GM18870 (cell line): ENCODE measurements around the gene RFTN2.
"Not testable (repeated sequence)": the region's sequence is repeated elsewhere in the genome, so short reads cannot be mapped to it uniquely, and the experiment has no call there.

Experiments
- ATAC-seq: cut with Tn5 transposase; IDR thresholded peaks from one replicate; pipeline ENCODE4 v1.9.1; 2021; ENCODE audit warnings: moderate library complexity; ENCODE audit not compliant: unreplicated experiment

Gene RFTN2

GRCh38 chr2:197675246-197675645, at the start of gene RFTN2:
Gene RFTN2, minus strand, starts transcription at chr2:197675587. Its CDS starts 129 bp downstream, at chr2:197675458.
- no peak for ATAC-seq

GRCh38 chr2:197717863-197718262, 42.5 kb upstream of the RFTN2 start:
- ATAC-seq = no peak

GRCh38 chr2:197713271-197713670, 37.9 kb upstream of the RFTN2 start:
- no peak for ATAC-seq

GRCh38 chr2:197711578-197711977, 36.2 kb upstream of the RFTN2 start:
- ATAC-seq = no peak

GRCh38 chr2:197710424-197711042, 35.1 kb upstream of the RFTN2 start:
- ATAC-seq = peak; percentile 92

GRCh38 chr2:197709140-197709539, 33.8 kb upstream of the RFTN2 start:
- not testable (repeated sequence) for ATAC-seq

- ATAC-seq = no peak
Measured at GRCh38 chr2:197708331-197708730, 32.9 kb upstream of the RFTN2 start.

- ATAC-seq = no peak
Measured at GRCh38 chr2:197707316-197708213, 32.2 kb upstream of the RFTN2 start.

- ATAC-seq = no peak
Measured at GRCh38 chr2:197706839-197707207, 31.4 kb upstream of the RFTN2 start.

- no peak for ATAC-seq
Measured at GRCh38 chr2:197705912-197706838, 30.8 kb upstream of the RFTN2 start.

GRCh38 chr2:197705121-197705911, 29.9 kb upstream of the RFTN2 start, which contains the start of gene MARS2:
Gene MARS2, plus strand, starts transcription at chr2:197705369. Its CDS starts 37 bp downstream, at chr2:197705406.
- ATAC-seq = peak; percentile 68

- ATAC-seq = peak; percentile 35
Measured at GRCh38 chr2:197704434-197705120, 29.2 kb upstream of the RFTN2 start.

GRCh38 chr2:197700960-197701359, 25.6 kb upstream of the RFTN2 start:
- no peak for ATAC-seq

GRCh38 chr2:197699724-197700123, 24.3 kb upstream of the RFTN2 start:
- ATAC-seq = not testable (repeated sequence)

- not testable (repeated sequence) for ATAC-seq
Measured at GRCh38 chr2:197696571-197696970, 21.2 kb upstream of the RFTN2 start.

GRCh38 chr2:197695971-197696370, 20.6 kb upstream of the RFTN2 start:
- not testable (repeated sequence) for ATAC-seq

GRCh38 chr2:197695206-197695605, 19.8 kb upstream of the RFTN2 start:
- ATAC-seq = not testable (repeated sequence)

- no peak for ATAC-seq
Measured at GRCh38 chr2:197677483-197677882, 2.1 kb upstream of the RFTN2 start.

- no peak for ATAC-seq
Measured at GRCh38 chr2:197677056-197677455, 1.7 kb upstream of the RFTN2 start.
